H1 (cell line): Measurements from ENCODE around the gene COL1A1. TPM values are rescaled to one million over a fixed set of nuclear protein-coding genes. Genes with fewer than 3 reads are reported as not detected.

Experiments
- CBX8 ChIP-seq: fragments of 300-800, 300-1000 bp; sonication (generic); IDR thresholded peaks from 2 replicates; pipeline ENCODE4 v1.7.1; 2016; ENCODE audit warnings: low read depth, low read length, borderline replicate concordance
- EP300 ChIP-seq, 2 experiments: IDR thresholded peaks; 1 replicate in 1 of 2; 2 replicates in 1 of 2; pipeline ENCODE4 v1.6.1; 2011 to 2012; ENCODE audit warnings: low read depth in 2 of 2, low read length in 2 of 2, mild to moderate bottlenecking in 2 of 2, borderline replicate concordance in 1 of 2, inconsistent platforms in 1 of 2, moderate library complexity in 1 of 2
- EZH2 ChIP-seq: fragments of 200-600 bp; sonication (generic); IDR thresholded peaks from 2 replicates; pipeline ENCODE4 v1.7.1; 2012; ENCODE audit warnings: low read depth, mild to moderate bottlenecking, moderate library complexity, low read length, inconsistent platforms; ENCODE audit not compliant: severe bottlenecking
- KDM4A ChIP-seq: IDR thresholded peaks from one replicate; pipeline ENCODE4 v1.7.1; 2012; ENCODE audit warnings: low read depth, mild to moderate bottlenecking, moderate library complexity, low read length, inconsistent platforms; ENCODE audit not compliant: severe bottlenecking
- KDM5A ChIP-seq: fragments of 200-600 bp; IDR thresholded peaks from 2 replicates; pipeline ENCODE4 v1.7.1; 2012; ENCODE audit warnings: mild to moderate bottlenecking, low read length, inconsistent platforms, mixed read lengths
- POLR2AphosphoS5 ChIP-seq: IDR thresholded peaks from 2 replicates; pipeline ENCODE4 v1.6.1; 2011; ENCODE audit warnings: low read depth, low read length
- POU5F1 ChIP-seq: IDR thresholded peaks from 2 replicates; pipeline ENCODE4 v1.6.1; 2011; ENCODE audit warnings: low read depth, mild to moderate bottlenecking, low read length, moderate library complexity
- SAP30 ChIP-seq: fragments of 300-600 bp; sonication (generic); IDR thresholded peaks from 2 replicates; pipeline ENCODE4 v1.7.1; 2012; ENCODE audit warnings: low read length, moderate library complexity, mild to moderate bottlenecking, inconsistent platforms; ENCODE audit not compliant: insufficient read depth, insufficient replicate concordance
- SIRT6 ChIP-seq: IDR thresholded peaks from one replicate; pipeline ENCODE4 v1.7.1; 2012; ENCODE audit warnings: low read length, inconsistent platforms
- TBP ChIP-seq: IDR thresholded peaks from 2 replicates; pipeline ENCODE4 v1.6.1; 2011; ENCODE audit warnings: low read depth, low read length, improper control_type of control experiment
- polyA plus RNA-seq, 7 experiments: library from polyadenylated mRNA; depleted of rRNA in 3 of 7; stranded (reverse) in 5 of 7; unstranded in 2 of 7; fragments of >200 nt in 5 of 7; fragments of 200-250 nt in 2 of 7; gene quantifications; 1 replicate in 5 of 7; 2 replicates in 1 of 7; 4 replicates in 1 of 7; pipeline versions ENCODE4 v1.2.1 to v1.2.3, GENCODE V29; 2011 to 2013; ENCODE audit warnings: missing spikeins in 2 of 7, mixed read lengths in 2 of 7
- total RNA-seq: library from RNA; stranded (reverse); fragmentation: NEBNext Ultra II Directional; extraction: Animal tissue kit (Norgen Biotek cat#: 25700); gene quantifications from 2 replicates; pipeline ENCODE4 v1.2.1, GENCODE V29; 2021

COL1A1 gene
- total and polyA plus RNA-seq, 2 of the 8 experiments (the other 6 are each of a cell fraction or from before 2014, with no cell fraction given), result 14.1 to 80.4 TPM

DNA sequence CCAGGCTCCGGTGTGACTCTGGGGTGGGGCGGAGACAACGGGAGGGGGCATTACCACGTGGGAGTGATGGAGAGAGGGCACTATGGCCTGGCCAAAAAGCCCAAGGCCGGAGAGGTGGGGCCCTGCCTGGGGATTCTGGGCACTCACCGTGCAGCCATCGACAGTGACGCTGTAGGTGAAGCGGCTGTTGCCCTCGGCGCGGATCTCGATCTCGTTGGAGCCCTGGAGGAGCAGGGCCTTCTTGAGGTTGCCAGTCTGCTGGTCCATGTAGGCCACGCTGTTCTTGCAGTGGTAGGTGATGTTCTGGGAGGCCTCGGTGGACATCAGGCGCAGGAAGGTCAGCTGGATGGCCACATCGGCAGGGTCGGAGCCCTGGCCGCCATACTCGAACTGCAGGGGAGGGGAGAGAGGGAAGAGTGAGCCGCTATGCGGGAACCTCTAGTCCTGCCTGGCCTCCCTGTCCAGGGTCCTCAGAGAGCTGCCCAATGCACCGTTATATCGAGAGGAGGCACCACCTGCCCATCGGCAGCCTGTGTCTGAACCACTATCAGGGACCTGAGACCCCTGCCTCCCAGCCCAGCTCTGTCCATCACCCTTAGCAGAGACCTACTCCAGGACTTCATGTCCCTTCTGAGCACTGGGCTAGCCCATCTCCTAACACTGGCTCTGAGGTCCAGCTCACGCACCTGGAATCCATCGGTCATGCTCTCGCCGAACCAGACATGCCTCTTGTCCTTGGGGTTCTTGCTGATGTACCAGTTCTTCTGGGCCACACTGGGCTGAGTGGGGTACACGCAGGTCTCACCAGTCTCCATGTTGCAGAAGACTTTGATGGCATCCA, 15.6 kb downstream of the COL1A1 start (continued):
- no peak for TF ChIP-seq POU5F1
- TF ChIP-seq EP300 (IDR thresholded peaks at IDR 0.05; ENCODE audit: borderline replicate concordance in 1 of 2, low read depth in 2 of 2, low read length in 2 of 2), result no peak
- TF ChIP-seq KDM5A, result no peak
- no peak for TF ChIP-seq EZH2
- TF ChIP-seq SAP30, result no peak
- TF ChIP-seq SIRT6, result no peak
- no peak for TF ChIP-seq POLR2AphosphoS5
- no peak for TF ChIP-seq KDM4A
- TF ChIP-seq TBP, result no peak
- no peak for TF ChIP-seq CBX8
